LHCN-M2 (cell line): Measurements from ENCODE around the gene IFT52. TPM values are rescaled to one million over a fixed set of nuclear protein-coding genes. Genes with fewer than 3 reads are reported as not detected.

Experiments
- DNase-seq: peaks from one replicate; pipeline ENCODE4 v3.0.0-alpha.2; 2012; ENCODE audit warnings: low read depth
- total RNA-seq: library from RNA; depleted of rRNA; stranded (reverse); fragments of >200 nt; gene quantifications from 2 replicates; pipeline ENCODE4 v1.2.3, GENCODE V29; 2014; rRNA removed

Gene IFT52
- total RNA-seq, 1 experiment from 2014 or later: 32.3 TPM

GRCh38 chr20:43689165-43689564 lies 98.4 kb downstream of the IFT52 start:
- no peak for DNase-seq

GRCh38 chr20:43690943-43691598 lies 100.3 kb downstream of the IFT52 start:
- DNase-seq: no peak

GRCh38 chr20:43691928-43692524 lies 101.3 kb downstream of the IFT52 start:
- DNase-seq: peak; percentile 36

- no peak for DNase-seq
Measured at GRCh38 chr20:43694763-43695162, 104.0 kb downstream of the IFT52 start.

GRCh38 chr20:43695571-43695970 lies 104.8 kb downstream of the IFT52 start:
- DNase-seq: no peak

Other genes with a start within 250 kb of the IFT52 start
- gene SRSF6, start 133.0 kb upstream of the IFT52 start, total RNA-seq: 51.0 and 64.8 TPM in 2 replicates
- 2.8 and 4.5 TPM in 2 replicates for gene L3MBTL1, start 83.2 kb upstream of the IFT52 start, total RNA-seq
- gene SGK2, start 31.9 kb upstream of the IFT52 start, total RNA-seq: not detected in 2 replicates
- gene MYBL2, start 76.2 kb downstream of the IFT52 start, total RNA-seq: 18.6 and 22.2 TPM in 2 replicates
- gene GTSF1L, start 136.1 kb downstream of the IFT52 start, total RNA-seq: not detected in 2 replicates